Fibroblast of skin of right quadriceps (primary cell): Measurements from ENCODE around the gene SCIN.
"Not testable (repeated sequence)": the region's sequence is repeated elsewhere in the genome, so short reads cannot be mapped to it uniquely, and the experiment has no call there.

Experiments used
- DNase-seq: peaks from one replicate; pipeline ENCODE4 v3.0.0-alpha.2; 2013

SCIN gene

GRCh38 chr7:12570534-12571461 is at the start of gene SCIN:
TSS of gene SCIN (plus strand) at chr7:12570720. CDS start at chr7:12570787, 67 bp downstream.
- DNase-seq, result peak; percentile 10

- DNase-seq, result peak; percentile 53
Observed at GRCh38 chr7:12524794-12525386, 45.6 kb upstream of the SCIN start.

- not testable (repeated sequence) for DNase-seq
Observed at GRCh38 chr7:12526693-12527092, 43.8 kb upstream of the SCIN start.

DNA sequence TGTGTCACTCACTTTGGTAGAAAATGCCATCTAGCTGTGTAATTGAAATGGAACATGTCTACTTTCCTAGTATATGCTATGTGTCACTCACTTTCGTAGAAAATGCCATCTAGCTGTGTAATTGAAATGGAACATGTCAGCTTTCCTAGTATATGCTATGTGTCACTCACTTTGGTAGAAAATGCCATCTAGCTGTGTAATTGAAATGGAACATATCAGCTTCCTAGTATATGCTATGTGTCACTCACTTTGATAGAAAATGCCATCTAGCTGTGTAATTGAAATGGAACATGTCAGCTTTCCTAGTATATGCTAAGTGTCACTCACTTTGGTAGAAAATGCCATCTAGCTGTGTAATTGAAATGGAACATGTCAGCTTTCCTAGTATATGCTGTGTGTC is 42.9 kb upstream of the SCIN start:
- DNase-seq, result not testable (repeated sequence)

DNA sequence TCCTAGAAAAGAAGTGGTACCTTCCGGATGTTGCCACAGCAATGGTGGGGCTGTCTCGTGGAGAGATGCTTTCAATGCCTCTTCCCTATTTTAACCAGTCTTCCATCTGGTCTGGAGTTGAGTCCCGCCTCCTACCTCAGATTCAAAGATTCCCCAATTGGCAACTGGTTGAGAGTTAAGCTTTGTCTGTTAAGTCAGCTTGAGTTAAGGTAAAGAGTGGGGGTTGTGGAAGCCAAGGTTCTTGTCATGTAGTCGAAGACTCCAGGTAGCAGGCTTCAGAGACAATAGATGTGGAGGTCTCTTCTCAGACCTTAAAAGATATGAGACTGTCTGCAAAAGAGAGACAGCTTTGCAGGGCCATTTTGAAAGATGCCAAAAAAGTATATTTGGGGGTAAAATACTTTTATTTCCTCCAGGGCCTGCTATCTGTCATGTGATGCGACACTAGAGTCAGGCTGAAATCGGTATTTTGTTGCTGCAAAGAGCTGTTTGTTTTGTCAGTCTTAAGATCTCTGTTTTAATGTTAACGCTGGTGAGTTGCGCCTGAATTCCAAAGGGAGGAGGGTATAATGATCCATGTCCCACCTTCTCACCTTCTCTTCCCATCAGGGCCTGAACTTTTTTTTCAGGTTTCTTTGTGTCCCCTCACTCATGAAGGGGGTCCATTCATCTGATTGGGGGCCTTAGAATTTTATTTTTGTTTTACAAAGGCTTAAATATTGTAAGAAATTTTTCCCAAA is 40.4 kb upstream of the SCIN start:
- no peak for DNase-seq

GRCh38 chr7:12531784-12532183 is 38.7 kb upstream of the SCIN start:
- DNase-seq, result no peak

DNA sequence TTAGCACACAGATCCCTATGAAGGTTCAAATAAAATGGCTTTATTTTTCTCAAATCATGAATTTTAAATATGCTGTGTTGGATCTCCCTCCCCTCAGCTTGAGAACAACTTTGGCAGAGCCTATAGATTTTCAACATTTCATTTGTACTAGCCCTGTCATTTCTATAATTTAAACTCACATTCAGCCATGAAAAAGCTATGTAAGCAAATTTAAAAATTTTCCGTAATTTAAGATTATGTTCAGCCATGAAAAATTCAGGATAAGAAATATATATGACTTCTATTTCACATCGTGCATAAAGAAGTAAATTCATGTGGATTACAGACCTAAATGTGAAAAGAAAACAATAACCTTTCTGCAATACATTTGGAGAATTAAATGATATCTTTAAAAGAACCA is 36.5 kb upstream of the SCIN start:
- no peak for DNase-seq

DNA sequence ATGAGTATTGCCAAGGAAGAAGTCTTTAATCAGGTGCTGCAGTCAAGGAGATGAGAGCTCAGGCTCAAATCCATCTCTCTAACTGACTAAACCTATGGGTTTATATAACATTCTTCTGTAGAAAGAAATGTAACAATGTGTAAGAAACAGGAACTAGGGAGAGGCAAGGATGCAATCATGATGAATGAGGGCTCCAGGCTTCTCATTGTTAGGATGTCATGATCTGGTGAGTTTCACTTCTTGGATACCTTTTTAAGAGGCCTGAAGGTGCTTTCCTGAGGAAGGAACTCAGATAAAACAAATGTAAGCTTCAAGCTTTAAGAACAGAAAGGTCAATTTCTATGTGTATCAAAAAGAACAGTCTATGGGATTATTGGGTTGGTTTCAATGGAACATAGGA is 30.8 kb upstream of the SCIN start:
- DNase-seq, result no peak

- peak; percentile 5 for DNase-seq
Observed at GRCh38 chr7:12540850-12541249, 29.7 kb upstream of the SCIN start.

DNA sequence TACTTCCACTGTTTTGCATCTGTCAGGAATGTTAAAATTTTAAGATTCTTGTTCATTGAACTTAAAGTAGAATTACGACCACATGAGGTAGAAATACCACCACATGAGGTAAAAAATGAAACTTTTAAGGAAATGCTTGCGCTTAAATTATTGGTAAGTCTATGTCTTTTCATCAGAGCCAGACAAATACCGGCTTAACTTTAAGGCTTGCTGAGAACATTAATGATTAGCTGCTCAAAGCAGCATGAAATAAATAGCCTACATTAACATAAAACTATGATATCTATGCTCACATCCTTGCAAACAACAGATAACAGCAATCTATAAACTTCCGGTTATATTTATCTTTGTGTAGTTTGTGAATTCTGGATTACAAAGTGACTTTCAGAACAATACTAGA is 26.9 kb upstream of the SCIN start:
- no peak for DNase-seq

DNA sequence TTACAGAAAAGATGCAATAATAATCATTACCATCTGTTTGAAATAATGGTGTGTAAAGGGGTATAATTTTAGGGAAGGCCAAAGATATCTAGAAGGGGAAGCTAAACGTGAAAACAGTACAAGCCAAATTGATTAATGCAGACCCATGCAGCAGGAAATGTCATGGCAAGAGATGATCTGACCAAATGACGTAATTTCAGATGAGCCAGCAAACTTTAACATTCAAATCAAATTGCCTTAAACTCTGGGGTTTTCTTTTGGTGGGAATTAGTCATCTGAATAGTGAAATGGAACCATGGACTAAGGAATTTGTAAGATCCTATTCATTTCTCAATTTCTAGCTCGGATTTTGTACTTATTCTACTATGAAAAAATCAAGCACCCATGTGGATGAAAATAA is 21.4 kb upstream of the SCIN start:
- DNase-seq, result peak; percentile 68

DNA sequence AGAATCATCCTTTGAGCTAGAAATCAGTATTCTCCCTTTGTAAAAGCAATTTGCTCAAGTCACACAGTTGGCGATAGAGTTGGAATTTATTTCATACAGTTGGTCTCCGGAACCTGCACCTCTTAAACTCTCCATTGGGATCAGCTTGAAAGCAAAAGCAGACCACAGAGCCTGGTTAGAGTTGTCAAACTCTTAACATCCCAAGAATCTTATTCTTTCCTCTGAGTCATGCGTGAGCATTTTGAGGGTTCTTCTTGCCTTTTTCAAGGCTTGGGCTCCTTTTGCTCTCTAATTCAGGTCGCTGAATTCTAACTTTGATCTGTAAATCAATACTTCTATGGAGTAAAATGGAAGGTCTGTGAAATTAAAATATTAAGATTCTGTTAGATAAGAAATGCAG is 19.6 kb upstream of the SCIN start:
- peak; percentile 62 for DNase-seq

GRCh38 chr7:12552876-12553275 is 17.6 kb upstream of the SCIN start:
- DNase-seq, result no peak

GRCh38 chr7:12553416-12553815 is 17.1 kb upstream of the SCIN start:
- DNase-seq, result no peak

GRCh38 chr7:12554351-12554750 is 16.2 kb upstream of the SCIN start:
- DNase-seq, result no peak

DNA sequence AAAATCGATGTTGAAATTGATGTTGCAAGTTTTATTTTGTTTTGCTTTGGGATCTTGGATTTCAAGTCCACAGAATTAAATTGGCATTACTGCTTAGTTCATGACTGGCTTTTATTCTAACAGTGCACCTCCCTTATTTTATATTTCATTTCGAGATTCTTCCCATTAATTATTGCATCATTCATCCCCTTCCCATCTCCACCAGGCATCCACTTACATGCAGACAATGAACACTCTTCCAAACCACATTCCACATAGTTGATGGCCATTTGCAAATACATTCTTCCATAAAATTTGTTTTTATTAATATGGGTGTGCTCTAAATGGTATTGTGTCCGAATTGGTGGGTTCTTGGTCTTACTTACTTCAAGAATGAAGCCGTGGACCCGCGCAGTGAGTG is 15.6 kb upstream of the SCIN start:
- no peak for DNase-seq

DNA sequence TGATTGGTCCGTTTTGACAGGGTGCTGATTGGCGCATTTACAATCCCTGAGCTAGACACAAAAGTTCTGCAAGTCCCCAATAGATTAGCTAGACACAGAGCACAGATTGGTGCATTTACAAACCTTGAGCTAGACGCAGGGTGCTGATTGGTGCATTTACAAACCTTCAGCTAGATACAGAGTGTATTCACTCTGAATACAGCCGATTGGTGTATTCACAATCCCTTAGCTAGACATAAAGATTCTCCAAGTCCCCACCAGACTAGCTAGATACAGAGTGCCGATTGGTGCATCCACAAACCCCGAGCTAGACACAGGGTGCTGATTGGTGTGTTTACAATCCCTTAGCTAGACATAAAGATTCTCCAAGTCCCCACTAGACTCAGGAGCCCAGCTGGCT is 14.8 kb upstream of the SCIN start:
- not testable (repeated sequence) for DNase-seq

DNA sequence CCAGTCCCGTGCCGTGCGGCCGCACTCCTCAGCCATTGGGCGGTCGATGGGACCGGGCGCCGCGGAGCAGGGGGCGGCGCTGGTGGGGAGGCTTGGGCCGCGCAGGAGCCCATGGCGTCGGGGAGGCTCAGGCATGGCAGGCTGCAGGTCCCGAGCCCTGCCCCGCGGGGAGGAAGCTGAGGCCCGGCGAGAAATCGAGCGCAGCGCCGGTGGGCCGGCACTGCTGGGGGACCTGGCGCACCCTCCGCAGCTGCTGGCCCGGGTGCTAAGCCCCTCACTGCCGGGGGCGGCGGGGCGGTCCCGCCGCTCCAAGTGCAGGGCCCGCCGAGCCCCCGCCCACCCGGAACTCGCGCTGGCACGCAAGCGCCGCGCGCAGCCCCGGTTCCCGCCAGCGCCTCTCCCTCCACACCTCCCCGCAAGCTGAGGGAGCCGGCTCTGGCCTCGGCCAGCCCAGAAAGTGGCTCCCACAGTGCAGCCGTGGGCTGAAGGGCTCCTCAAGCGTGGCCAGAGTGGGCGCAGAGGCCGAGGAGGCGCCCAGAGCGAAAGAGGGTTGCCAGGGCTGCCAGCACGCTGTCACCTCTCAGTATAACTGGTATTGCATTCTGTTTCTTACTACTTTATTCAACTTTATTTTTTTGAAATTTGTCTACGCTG is 14.3 kb upstream of the SCIN start:
- not testable (repeated sequence) for DNase-seq

DNA sequence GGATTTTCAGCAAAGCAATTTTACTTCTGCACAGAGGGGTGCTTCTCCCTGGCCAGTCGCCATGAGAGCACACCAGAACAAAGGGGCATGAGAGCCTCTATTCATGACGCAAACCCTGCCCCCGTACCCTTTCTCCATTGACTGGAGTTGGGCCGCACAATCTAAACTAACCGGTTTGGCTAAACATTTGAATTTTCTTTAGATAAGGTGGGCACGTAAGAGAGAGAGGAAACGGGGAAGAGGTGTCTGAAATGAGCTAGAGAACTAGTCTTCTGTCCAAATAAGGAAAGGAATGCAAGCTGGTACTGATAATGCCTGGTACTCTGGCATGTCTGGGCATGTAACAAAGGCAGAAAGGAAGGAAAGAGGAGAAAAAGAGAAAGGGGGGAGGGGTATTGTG is 13.2 kb upstream of the SCIN start:
- no peak for DNase-seq

GRCh38 chr7:12564996-12565764 is 5.3 kb upstream of the SCIN start:
- peak; percentile 14 for DNase-seq

- DNase-seq, result no peak
Observed at GRCh38 chr7:12565873-12566272, 4.6 kb upstream of the SCIN start.

DNA sequence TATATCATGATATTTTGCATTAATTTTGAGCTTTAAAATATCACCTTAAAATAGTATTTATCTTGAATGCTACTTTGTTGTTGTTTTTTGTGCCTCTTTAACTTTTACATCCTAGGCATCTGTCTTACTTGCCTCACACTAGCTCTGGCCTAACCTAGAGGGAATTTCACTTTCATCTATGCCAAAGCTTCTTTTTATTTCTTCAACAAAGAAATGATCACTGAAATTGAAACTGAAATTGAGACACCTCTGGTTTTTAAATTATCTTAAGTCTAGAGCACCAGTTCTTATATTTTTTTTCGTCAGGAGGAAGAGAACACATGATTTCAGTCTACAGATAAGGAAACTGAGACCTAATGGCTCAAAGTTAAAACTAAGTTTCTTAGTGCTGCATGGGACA is 3.5 kb upstream of the SCIN start:
- no peak for DNase-seq
